ENCODE results near the gene ZYG11B.
"Not testable (repeated sequence)": the region's sequence is repeated elsewhere in the genome, so short reads cannot be mapped to it uniquely, and the experiment has no call there.

Gene ZYG11B
- total RNA-seq: 47.4 to 78.2 (median 60.0) reads per million in 3 donors

GRCh38 chr1:52726265-52727113 lies at the start of gene ZYG11B:
Gene ZYG11B (plus strand): TSS chr1:52726453. CDS start chr1:52726654, 201 bp downstream.
- H3K27ac ChIP-seq (ENCODE audit: insufficient read depth, low read length, poor library complexity, severe bottlenecking): peak within 1 kb of the TSS; percentile 65
- DNase-seq: peak; percentile 85 to 89 (median 88)
- H3K4me3 ChIP-seq (ENCODE audit: insufficient read depth, low read depth, low read length, poor library complexity, severe bottlenecking): peak within 1 kb of the TSS; percentile 74
- no peaks in the 10 kb centered on the region for H3K27me3 ChIP-seq (replicated peaks; ENCODE audit: control insufficient read depth, insufficient read depth, low read length, poor library complexity, severe bottlenecking)
- H3K36me3 ChIP-seq (ENCODE audit: control insufficient read depth, insufficient read depth, low read length): no peaks in the 10 kb centered on the region
- H3K4me1 ChIP-seq (ENCODE audit: control insufficient read depth, insufficient read depth, low read length, poor library complexity, severe bottlenecking): peaks cover 11% of the 10 kb centered on the region
- no peaks in the 10 kb centered on the region for H3K9me3 ChIP-seq (ENCODE audit: control insufficient read depth, low read length)

- Histone ChIP-seq H3K4me1 (ENCODE audit: control insufficient read depth, insufficient read depth, low read length, poor library complexity, severe bottlenecking) (no peaks in the 10 kb centered on the region), H3K27me3 (replicated peaks; ENCODE audit: control insufficient read depth, insufficient read depth, low read length, poor library complexity, severe bottlenecking) (no peaks in the 10 kb centered on the region), H3K36me3 (ENCODE audit: control insufficient read depth, insufficient read depth, low read length) (peaks cover 7% of the 10 kb centered on the region), H3K9me3 (ENCODE audit: control insufficient read depth, low read length) (no peaks in the 10 kb centered on the region), H3K27ac (ENCODE audit: insufficient read depth, low read length, poor library complexity, severe bottlenecking) (no peak overlapping the region), H3K4me3 (ENCODE audit: insufficient read depth, low read depth, low read length, poor library complexity, severe bottlenecking) (no peak overlapping the region)
- no peak for DNase-seq
These were observed 49.0 kb upstream of the ZYG11B start for GRCh38 chr1:52677076-52677806.

DNA sequence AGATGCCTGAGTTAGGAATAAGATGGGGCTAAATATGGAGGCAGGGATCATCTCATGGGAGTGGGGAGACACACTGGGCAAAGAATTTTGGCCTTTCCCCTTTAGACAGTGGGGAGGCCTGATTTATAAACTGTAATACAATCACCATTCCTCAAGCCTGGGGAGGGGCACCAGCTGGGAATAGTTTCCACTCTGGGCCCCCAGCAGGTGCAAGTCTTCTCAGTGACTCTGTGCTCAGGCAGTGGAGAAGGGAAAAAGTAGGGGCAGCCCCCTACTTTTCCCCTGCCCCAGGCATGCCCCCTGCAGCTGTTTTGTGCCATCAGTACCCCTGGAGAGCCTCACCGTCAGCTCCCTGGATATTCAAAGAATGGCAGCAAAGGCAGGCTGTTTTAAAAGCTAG lies 47.2 kb upstream of the ZYG11B start:
- DNase-seq: no peak
- H3K36me3 ChIP-seq (ENCODE audit: control insufficient read depth, insufficient read depth, low read length): no peaks in the 10 kb centered on the region
- no peak overlapping the region for H3K27ac ChIP-seq (ENCODE audit: insufficient read depth, low read length, poor library complexity, severe bottlenecking)
- H3K9me3 ChIP-seq (ENCODE audit: control insufficient read depth, low read length): no peaks in the 10 kb centered on the region
- no peaks in the 10 kb centered on the region for H3K27me3 ChIP-seq (replicated peaks; ENCODE audit: control insufficient read depth, insufficient read depth, low read length, poor library complexity, severe bottlenecking)
- H3K4me3 ChIP-seq (ENCODE audit: insufficient read depth, low read depth, low read length, poor library complexity, severe bottlenecking): no peak overlapping the region
- no peaks in the 10 kb centered on the region for H3K4me1 ChIP-seq (ENCODE audit: control insufficient read depth, insufficient read depth, low read length, poor library complexity, severe bottlenecking)

DNA sequence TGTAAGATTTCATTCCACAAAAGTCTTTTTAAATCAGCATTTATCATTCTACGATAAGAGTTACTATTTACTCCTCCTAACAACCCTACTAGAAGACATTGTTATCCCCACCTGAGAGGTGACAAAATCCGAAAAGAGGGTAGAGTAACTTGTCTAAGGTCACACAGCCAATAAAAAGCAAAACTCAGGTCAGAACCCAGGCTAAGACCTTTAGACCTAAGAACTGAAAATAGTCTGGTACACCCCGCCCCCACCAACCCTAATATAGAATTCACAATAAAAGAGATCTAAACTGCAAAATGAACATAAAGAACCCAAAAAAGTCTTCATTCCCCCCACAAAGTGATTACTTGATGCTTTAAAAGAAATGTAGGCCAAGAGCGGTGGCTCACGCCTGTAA lies 46.8 kb upstream of the ZYG11B start:
- Histone ChIP-seq H3K4me3 (ENCODE audit: insufficient read depth, low read depth, low read length, poor library complexity, severe bottlenecking) (no peak overlapping the region), H3K9me3 (ENCODE audit: control insufficient read depth, low read length) (no peaks in the 10 kb centered on the region), H3K36me3 (ENCODE audit: control insufficient read depth, insufficient read depth, low read length) (no peaks in the 10 kb centered on the region), H3K4me1 (ENCODE audit: control insufficient read depth, insufficient read depth, low read length, poor library complexity, severe bottlenecking) (no peaks in the 10 kb centered on the region), H3K27ac (ENCODE audit: insufficient read depth, low read length, poor library complexity, severe bottlenecking) (no peak overlapping the region), H3K27me3 (replicated peaks; ENCODE audit: control insufficient read depth, insufficient read depth, low read length, poor library complexity, severe bottlenecking) (no peaks in the 10 kb centered on the region)
- no peak for DNase-seq

DNA sequence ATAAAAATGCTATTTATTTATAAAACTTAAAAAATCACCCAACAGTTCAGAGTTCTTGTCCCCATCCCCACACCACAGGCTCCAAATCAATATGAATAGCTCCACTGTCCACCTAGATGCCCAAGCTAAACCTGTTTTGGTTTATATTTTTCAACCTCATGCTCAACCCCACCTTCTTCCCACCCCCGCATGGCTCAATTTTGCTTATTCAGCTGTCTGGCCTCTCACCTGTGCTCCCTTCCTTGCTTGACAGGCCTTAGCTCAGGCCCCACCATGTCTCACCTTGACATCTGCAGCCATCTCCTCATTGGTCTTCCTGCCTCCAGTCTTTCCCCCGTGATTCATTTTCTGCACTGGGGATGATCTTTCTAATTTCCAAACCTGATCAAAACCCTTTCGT lies 45.9 kb upstream of the ZYG11B start:
- H3K27ac ChIP-seq (ENCODE audit: insufficient read depth, low read length, poor library complexity, severe bottlenecking): no peak overlapping the region
- H3K9me3 ChIP-seq (ENCODE audit: control insufficient read depth, low read length): no peaks in the 10 kb centered on the region
- no peak for DNase-seq
- no peaks in the 10 kb centered on the region for H3K27me3 ChIP-seq (replicated peaks; ENCODE audit: control insufficient read depth, insufficient read depth, low read length, poor library complexity, severe bottlenecking)
- H3K36me3 ChIP-seq (ENCODE audit: control insufficient read depth, insufficient read depth, low read length): no peaks in the 10 kb centered on the region
- H3K4me1 ChIP-seq (ENCODE audit: control insufficient read depth, insufficient read depth, low read length, poor library complexity, severe bottlenecking): no peaks in the 10 kb centered on the region
- H3K4me3 ChIP-seq (ENCODE audit: insufficient read depth, low read depth, low read length, poor library complexity, severe bottlenecking): no peak overlapping the region

DNA sequence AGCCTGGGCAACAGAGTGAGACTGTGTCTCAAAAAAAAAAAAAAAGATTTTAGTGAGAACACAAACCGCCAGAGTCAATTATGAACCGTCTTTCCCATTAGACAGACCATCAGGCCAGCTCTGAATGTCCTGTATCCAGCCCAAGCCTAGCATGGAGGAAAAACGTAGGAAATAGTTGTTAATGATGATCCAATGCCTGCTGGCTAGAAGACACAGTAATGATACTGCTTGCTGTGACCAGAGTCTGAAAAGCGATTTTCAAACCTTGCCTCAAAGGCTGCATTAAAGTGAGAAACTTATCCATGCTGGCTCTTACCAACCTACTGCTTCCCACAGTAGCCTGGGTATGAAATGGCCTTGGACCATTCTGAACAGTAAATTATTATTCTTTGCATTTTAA lies 45.1 kb upstream of the ZYG11B start:
- no peaks in the 10 kb centered on the region for H3K9me3 ChIP-seq (ENCODE audit: control insufficient read depth, low read length)

GRCh38 chr1:52683367-52683940 lies 42.8 kb upstream of the ZYG11B start:
- Histone ChIP-seq H3K27ac (ENCODE audit: insufficient read depth, low read length, poor library complexity, severe bottlenecking) (no peak overlapping the region), H3K4me1 (ENCODE audit: control insufficient read depth, insufficient read depth, low read length, poor library complexity, severe bottlenecking) (no peaks in the 10 kb centered on the region), H3K4me3 (ENCODE audit: insufficient read depth, low read depth, low read length, poor library complexity, severe bottlenecking) (no peak overlapping the region), H3K36me3 (ENCODE audit: control insufficient read depth, insufficient read depth, low read length) (peaks cover 14% of the 10 kb centered on the region), H3K9me3 (ENCODE audit: control insufficient read depth, low read length) (no peaks in the 10 kb centered on the region), H3K27me3 (replicated peaks; ENCODE audit: control insufficient read depth, insufficient read depth, low read length, poor library complexity, severe bottlenecking) (no peaks in the 10 kb centered on the region)
- DNase-seq: no peak

More for the DNA sequence above, 45.1 kb upstream of the ZYG11B start:
- Histone ChIP-seq H3K36me3 (ENCODE audit: control insufficient read depth, insufficient read depth, low read length) (no peaks in the 10 kb centered on the region), H3K27me3 (replicated peaks; ENCODE audit: control insufficient read depth, insufficient read depth, low read length, poor library complexity, severe bottlenecking) (no peaks in the 10 kb centered on the region), H3K27ac (ENCODE audit: insufficient read depth, low read length, poor library complexity, severe bottlenecking) (no peak overlapping the region), H3K4me1 (ENCODE audit: control insufficient read depth, insufficient read depth, low read length, poor library complexity, severe bottlenecking) (no peaks in the 10 kb centered on the region), H3K4me3 (ENCODE audit: insufficient read depth, low read depth, low read length, poor library complexity, severe bottlenecking) (no peak overlapping the region)
- no peak for DNase-seq

DNA sequence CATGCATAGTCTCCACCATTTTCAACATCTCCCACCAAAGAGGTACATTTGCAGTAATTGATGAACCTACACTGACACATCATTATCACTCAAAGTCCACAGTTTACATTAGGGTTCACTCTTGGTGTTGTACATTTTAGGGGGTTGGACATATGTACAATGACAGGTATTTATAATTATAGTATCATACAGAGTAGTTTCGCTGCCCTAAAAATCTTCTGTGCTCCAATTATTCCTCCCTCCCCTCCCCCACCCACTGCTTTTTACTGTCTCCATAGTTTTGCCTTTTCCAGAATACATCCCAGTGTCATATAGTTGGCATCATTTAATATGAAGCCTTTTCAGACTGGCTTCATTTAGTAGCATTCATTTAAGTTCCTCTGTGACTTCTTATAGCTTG lies 41.7 kb upstream of the ZYG11B start:
- H3K27me3 ChIP-seq (replicated peaks; ENCODE audit: control insufficient read depth, insufficient read depth, low read length, poor library complexity, severe bottlenecking): no peaks in the 10 kb centered on the region
- H3K27ac ChIP-seq (ENCODE audit: insufficient read depth, low read length, poor library complexity, severe bottlenecking): no peak overlapping the region
- no peak overlapping the region for H3K4me3 ChIP-seq (ENCODE audit: insufficient read depth, low read depth, low read length, poor library complexity, severe bottlenecking)
- H3K36me3 ChIP-seq (ENCODE audit: control insufficient read depth, insufficient read depth, low read length): peaks cover 14% of the 10 kb centered on the region
- H3K4me1 ChIP-seq (ENCODE audit: control insufficient read depth, insufficient read depth, low read length, poor library complexity, severe bottlenecking): no peaks in the 10 kb centered on the region
- no peaks in the 10 kb centered on the region for H3K9me3 ChIP-seq (ENCODE audit: control insufficient read depth, low read length)
- DNase-seq: no peak

GRCh38 chr1:52686261-52686751 lies 39.9 kb upstream of the ZYG11B start:
- H3K27me3 ChIP-seq (replicated peaks; ENCODE audit: control insufficient read depth, insufficient read depth, low read length, poor library complexity, severe bottlenecking); H3K9me3 ChIP-seq (ENCODE audit: control insufficient read depth, low read length); H3K4me1 ChIP-seq (ENCODE audit: control insufficient read depth, insufficient read depth, low read length, poor library complexity, severe bottlenecking); H3K4me3 ChIP-seq (ENCODE audit: insufficient read depth, low read depth, low read length, poor library complexity, severe bottlenecking); H3K27ac ChIP-seq (ENCODE audit: insufficient read depth, low read length, poor library complexity, severe bottlenecking): not testable (repeated sequence)
- H3K36me3 ChIP-seq (ENCODE audit: control insufficient read depth, insufficient read depth, low read length): peaks cover 14% of the 10 kb centered on the region
- peak; percentile 49 to 67 (median 53) for DNase-seq

- Histone ChIP-seq H3K9me3 (ENCODE audit: control insufficient read depth, low read length) (no peaks in the 10 kb centered on the region), H3K4me1 (ENCODE audit: control insufficient read depth, insufficient read depth, low read length, poor library complexity, severe bottlenecking) (no peaks in the 10 kb centered on the region), H3K27ac (ENCODE audit: insufficient read depth, low read length, poor library complexity, severe bottlenecking) (no peak overlapping the region), H3K4me3 (ENCODE audit: insufficient read depth, low read depth, low read length, poor library complexity, severe bottlenecking) (no peak overlapping the region), H3K27me3 (replicated peaks; ENCODE audit: control insufficient read depth, insufficient read depth, low read length, poor library complexity, severe bottlenecking) (no peaks in the 10 kb centered on the region), H3K36me3 (ENCODE audit: control insufficient read depth, insufficient read depth, low read length) (peaks cover 14% of the 10 kb centered on the region)
- no peak for DNase-seq
These were observed 39.4 kb upstream of the ZYG11B start for GRCh38 chr1:52686830-52687229.
